Astrocyte of the spinal cord (primary cell): ENCODE results near the gene NSL1.

Experiments used
- DNase-seq: peaks from one replicate; pipeline ENCODE4 v3.0.0; 2011; ENCODE audit warnings: low read depth, low spot score
- H3K4me3 ChIP-seq: 2 replicates; pipeline ENCODE4 v1.5.1; 2011; ENCODE audit warnings: low read depth, mild to moderate bottlenecking, low read length, moderate library complexity
- in situ Hi-C: cut with HindIII; loops from 2 replicates; pipeline ENCODE4 v1.10.0; 2017; ENCODE audit warnings: low sequenced_read_pairs
- TF ChIP-seq, protein P1 (sequence below): IDR thresholded peaks from 2 replicates; pipeline ENCODE4 v1.5.1; 2012; ENCODE audit warnings: low read depth, mild to moderate bottlenecking, low read length, inconsistent platforms

NSL1 gene

DNA sequence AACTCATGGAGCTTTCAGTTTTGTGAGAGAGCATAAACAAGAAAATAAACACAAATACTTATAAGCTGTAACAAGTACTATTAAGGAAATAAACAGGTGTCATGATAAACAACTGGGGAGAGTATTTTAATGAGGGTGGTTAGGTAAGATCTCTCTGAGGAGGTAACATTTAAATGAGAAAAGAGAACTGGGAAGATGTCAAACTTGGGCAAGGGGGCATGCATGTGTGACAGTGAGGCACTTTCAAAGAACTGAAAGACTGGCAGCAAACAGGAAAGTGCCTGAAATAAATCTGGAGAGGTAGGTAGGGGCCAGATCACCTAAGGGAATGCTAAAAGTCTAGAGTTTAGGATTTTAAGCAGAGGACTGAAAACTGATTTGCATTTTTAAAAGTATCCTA lies 37.8 kb downstream of the NSL1 start:
- TF ChIP-seq, protein P1, sequence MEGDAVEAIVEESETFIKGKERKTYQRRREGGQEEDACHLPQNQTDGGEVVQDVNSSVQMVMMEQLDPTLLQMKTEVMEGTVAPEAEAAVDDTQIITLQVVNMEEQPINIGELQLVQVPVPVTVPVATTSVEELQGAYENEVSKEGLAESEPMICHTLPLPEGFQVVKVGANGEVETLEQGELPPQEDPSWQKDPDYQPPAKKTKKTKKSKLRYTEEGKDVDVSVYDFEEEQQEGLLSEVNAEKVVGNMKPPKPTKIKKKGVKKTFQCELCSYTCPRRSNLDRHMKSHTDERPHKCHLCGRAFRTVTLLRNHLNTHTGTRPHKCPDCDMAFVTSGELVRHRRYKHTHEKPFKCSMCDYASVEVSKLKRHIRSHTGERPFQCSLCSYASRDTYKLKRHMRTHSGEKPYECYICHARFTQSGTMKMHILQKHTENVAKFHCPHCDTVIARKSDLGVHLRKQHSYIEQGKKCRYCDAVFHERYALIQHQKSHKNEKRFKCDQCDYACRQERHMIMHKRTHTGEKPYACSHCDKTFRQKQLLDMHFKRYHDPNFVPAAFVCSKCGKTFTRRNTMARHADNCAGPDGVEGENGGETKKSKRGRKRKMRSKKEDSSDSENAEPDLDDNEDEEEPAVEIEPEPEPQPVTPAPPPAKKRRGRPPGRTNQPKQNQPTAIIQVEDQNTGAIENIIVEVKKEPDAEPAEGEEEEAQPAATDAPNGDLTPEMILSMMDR: no peak
- no peak overlapping the region for H3K4me3 ChIP-seq
- DNase-seq: no peak
- in situ Hi-C loops: no loop called here

GRCh38 chr1:212752934-212753497 lies 38.6 kb downstream of the NSL1 start:
- in situ Hi-C loops: no loop called here
- no peak overlapping the region for H3K4me3 ChIP-seq
- TF ChIP-seq, protein P1: no peak
- DNase-seq: no peak

- TF ChIP-seq, protein P1: no peak
- no peak overlapping the region for H3K4me3 ChIP-seq
- in situ Hi-C loops: no loop called here
- peak; percentile 8 for DNase-seq
Observed at GRCh38 chr1:212752252-212752933, 39.2 kb downstream of the NSL1 start.

DNA sequence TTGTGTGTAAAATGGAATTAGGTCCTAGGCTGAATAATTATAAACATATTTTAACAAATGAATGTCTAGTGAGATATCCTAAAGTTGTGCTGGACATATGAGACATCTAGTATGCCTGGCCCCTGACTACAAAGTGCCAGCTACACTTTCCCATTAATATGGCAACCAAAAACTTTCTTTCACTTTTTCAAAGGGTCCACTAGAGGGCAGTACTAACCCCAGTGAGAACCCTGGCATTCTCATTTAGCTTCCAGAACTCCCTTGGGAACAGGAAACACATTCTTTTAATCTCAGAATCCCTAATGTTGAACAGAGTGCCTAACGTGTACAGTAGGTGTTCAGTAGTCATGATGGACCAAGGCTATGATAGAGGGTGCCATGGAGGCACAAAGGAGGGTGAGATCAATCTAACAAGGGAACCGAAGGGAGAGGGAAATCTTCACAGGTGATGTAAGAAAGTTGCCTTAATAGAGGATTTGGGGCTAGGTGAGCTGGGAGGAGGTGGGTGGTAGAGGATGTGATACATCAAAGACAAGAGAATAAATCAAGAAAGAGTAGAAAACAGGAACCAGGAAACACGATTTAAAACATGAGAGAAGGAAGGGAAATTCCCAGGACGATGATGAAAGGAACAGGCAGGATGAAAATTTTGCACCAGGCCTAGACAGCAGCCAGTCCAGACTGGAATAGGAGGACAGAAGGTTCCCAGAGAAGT lies 41.6 kb downstream of the NSL1 start:
- H3K4me3 ChIP-seq: no peak overlapping the region
- in situ Hi-C loops: no loop called here
- TF ChIP-seq, protein P1: peak; percentile 76
- DNase-seq: peak; percentile 70

DNA sequence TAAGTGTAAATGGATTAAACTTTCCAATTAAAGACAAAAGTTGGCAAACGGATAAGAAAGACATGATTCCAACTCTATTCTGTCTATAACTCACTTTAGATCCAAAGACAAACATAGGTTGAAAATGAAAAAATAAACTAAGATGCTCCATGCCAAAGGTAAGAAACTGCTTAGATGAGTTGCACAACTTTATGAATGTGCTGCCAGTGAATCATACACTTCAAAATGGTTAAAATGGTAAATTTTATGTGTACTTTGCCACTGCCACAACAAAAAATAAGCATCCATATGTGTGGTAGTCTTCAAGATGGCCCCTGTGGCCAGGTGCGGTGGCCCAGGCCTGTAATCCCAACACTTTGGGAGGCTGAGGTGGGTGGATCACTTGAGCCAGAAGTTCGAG lies 45.0 kb downstream of the NSL1 start:
- H3K4me3 ChIP-seq: no peak overlapping the region
- in situ Hi-C loops: no loop called here
- TF ChIP-seq, protein P1: no peak
- DNase-seq: no peak

- no peak overlapping the region for H3K4me3 ChIP-seq
- TF ChIP-seq, protein P1: no peak
- DNase-seq: no peak
- in situ Hi-C loops: no loop called here
Observed at GRCh38 chr1:212745303-212745702, 46.3 kb downstream of the NSL1 start.
